DMS 273 (cell line): ENCODE measurements around the gene EXOSC2.

Source experiments
- DNase-seq: peaks from one replicate; lab custom pipeline; 2025; ENCODE audit not compliant: unreplicated experiment; lab: John Stamatoyannopoulos, UW

EXOSC2 gene, protein sequence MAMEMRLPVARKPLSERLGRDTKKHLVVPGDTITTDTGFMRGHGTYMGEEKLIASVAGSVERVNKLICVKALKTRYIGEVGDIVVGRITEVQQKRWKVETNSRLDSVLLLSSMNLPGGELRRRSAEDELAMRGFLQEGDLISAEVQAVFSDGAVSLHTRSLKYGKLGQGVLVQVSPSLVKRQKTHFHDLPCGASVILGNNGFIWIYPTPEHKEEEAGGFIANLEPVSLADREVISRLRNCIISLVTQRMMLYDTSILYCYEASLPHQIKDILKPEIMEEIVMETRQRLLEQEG

DNA sequence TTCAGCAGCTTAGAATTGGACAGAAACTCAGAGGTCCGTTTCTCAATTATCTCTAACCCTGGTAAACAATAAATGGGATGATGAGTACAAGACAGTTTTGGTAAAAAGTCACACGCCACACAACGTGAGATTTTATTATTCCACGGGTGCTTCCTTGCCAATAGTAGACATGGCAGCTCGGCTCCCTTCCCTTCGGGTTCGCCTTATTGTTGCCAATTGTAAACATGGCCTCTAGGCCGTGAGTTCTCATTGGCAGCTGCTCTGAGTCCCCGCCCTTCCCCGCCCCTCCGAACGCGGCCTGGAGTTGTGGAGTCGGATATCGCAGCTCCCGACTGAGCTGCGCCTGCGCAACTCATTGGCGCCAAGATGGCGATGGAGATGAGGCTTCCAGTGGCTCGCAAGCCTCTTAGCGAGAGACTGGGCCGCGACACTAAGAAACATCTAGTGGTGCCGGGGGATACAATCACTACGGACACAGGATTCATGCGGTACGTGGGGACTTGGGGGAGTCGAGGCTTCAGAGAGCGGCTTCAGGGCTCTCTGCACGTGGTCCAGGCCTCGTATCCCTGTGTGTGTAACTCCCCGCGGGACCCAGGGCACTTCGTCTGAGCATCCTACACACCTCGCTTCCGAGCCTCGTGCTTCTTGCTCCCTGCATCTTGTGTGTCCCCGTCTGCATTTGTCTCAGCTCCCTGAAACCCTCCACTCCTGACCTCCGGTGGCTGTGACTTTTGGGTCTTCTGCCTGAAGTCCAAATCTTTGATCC, at the start of gene EXOSC2:
EXOSC2 (plus strand) TSS at position 355 of the 766 bp plus-strand sequence; CDS start at position 367, 12 bp downstream.
- DNase-seq = peak; percentile 99

DNA sequence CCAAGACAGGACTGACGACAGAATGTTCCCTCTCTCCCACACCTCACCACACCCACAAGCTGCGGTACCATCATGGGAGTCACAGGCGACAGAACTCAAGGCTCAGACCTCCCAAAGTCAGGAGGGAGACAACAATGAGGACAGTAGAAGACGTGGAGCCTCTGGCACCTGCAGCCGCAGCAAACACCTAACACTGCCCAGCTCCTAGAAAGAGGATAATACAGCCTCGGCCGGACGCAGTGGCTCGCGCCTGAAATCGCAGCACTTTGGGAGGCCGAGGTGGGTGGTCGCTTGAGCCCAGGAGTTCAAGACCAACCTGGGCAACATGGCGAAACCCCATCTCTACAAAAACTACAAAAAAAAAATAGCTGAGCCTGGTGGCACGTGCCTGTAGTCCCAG, 42.4 kb upstream of the EXOSC2 start:
- no peak for DNase-seq

DNA sequence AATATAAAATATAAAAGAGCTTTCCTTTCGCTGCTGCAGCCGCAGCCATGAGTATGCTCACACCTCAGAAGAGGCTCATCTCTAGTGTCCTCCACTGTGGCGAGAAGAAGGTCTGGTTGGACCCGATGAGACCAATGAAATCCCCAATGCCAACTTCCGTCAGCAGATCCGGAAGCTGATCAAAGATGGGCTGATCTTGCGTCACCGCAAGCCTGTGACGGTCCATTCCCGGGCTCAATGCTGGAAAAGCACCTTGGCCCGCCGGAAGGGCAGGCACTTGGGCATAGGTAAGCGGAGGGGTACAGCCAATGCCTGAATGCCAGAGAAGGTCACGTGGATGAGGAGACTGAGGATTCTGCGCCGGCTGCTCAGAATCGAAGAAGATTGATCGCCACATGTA, 41.8 kb upstream of the EXOSC2 start:
- no peak for DNase-seq

DNA sequence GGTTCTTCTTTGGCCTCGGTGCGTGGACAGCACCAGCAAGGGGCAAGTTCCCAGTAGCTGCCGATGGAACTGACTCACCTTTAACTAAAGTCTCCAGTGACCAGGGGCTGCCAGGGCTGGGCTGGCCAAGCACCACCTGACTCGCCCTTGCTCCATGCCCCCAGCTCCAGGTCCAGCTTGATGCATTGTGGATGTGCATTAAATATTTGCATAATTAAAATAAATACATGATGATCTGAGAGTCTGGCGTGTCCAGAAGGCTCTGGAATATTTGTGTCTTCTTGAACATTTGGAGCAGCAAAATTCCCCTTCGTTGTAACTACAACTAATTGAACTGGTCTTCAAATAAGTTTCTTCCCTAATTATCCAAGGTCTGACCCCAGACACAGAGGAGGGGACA, 38.7 kb upstream of the EXOSC2 start:
- DNase-seq = no peak

DNA sequence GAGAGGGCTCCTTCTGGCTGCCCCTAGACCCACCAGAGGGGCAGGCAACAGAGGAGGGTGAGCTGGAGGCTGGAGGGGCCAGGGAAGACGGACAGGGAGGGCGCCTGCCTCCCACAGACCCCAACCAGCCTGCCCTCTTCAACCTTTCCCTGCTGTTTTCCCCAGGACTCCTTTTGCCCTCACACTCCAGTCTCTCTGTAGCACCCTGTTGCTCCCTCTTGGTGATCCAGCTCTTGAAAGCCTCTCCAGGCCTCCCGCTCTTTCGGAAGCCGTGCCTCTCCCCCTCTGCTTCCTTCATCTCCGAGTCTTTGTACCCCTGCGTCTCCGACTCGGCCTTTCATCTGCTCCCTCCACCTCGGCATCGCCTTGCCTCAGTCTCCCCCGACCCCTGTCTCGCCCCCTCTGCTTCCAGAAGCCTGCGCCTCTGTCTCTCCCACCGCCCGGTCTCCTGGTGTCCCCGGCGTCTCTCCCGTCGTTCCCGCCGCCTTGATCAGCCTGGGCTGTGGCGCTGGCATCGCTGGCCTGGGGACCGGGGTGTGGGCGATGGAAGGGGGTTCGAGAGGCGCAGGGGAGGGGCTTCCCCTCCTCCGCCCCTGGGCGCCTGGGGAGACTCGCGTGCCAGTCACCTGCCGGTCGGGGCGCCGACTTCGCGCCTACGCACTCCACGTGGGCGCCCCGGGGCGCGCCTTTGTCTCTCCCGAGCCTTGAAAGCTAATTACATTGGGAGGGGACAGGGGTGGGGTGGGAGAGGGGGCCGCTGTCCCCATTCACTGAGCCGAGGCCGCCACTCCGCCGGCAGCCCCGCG, 34.5 kb upstream of the EXOSC2 start:
- no peak for DNase-seq

DNA sequence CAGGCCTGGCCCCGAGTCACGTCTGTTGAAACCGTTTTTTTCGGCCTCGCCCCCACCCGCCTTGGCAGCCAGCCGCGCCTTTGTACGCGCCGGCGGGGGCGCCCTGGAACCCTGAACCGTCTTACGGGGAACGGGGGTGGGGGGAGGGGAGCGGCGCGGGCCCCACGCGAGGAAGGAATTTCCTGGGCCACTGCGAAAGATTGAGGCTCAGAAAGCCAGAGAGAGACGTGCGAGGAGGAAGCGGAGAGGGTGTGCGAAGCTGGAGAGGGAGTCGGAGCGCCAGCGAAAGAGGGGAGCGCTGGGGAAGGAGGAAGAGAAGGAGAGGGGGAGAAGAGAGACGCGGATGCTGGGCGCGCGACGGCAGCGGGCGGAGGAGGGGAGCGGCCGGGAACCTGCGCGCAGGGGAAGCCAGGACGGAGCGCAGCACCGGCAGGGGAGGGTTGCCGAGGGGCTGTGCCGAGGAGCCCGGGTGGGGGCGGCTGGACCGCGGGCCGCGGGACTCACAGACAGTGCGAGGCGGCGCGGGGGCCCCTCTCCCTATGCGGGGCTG, 33.8 kb upstream of the EXOSC2 start:
- DNase-seq = peak; percentile 71

DNA sequence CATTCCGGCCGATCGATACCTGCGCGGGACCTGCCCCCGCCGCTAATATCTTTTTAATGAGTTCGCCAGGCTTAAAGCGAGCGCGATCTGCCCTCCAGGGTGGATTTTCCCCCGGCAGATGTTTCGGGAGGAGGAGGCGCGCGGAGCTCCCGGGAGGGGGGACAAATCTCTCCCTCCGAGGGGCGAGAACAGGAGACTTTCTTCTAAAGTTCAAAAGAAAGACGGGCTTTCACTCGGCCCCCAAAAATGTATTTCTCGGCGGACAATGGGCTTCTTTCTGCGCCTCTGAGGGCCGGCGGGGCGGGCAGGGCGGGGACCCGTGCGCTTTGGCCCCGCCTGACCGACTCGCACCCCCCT, 33.3 kb upstream of the EXOSC2 start:
- DNase-seq = peak; percentile 56

DNA sequence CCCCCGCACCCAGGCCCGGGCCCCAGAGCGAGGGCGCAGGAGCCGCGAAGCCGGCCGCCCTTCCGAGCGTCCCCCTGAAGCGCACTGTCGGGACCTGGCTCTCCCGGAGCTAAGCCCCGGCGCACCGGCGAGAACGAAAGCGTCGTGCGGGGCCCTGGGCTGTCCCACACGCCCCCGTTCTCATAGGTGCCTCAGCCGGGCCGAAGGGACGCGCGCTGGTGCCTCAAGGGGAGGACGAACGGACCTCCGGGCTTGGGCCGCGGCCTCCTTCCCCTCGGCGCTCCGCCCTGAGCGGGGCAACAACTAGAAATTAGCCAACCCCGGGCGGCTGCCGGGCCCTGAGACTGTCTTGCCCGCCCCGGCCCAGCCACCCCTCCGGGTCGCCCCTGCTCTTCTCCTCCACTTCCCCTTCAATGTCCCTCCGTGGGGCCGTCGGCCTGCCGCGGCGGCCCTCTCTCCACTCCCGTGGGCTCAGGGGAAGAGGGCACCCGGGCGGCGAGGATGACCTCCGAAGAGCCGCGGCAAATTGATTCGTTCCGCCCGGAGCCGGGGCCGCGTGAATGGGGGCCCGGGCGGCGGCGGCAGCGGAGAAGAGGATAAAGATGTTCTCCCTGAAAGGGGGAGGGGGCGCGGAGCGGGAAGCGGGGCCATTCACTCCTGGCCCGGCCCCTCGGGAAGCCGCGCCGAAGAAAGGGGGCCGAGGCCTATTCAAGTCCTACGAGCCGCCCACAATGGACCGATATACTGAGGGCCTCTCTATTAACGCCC, 32.7 kb upstream of the EXOSC2 start:
- peak; percentile 79 for DNase-seq

DNA sequence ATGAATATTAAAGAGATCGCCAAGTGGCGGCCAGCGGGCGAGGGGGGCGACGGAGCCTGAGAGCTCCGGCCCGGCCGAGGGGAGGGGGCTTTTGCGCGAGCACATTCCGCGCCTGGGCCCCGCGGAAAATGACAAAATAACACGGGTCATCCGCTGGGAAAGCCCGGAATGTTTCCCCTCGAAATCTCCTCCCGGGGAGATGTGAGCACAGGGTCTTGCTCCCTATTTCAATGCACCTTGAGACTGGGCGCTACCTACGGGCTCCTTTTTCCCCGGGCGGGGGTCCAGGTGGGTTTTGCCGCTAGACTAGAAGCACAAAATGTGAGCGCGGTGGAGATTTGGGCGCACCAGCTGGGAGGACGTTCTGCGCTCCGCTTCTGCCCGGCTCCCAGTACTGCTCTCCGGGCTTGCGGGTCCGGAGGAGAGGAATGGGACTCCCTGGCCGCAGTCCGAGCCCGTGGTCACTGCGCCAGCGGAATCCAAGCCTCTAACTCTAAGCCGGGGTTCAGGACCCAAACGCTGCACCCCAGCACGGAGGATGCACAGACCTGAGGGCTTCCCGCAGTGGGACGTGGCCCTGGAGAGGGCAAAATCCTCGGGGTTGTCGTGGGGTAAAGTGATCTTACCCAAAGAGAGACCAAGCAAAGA, 32.0 kb upstream of the EXOSC2 start:
- peak; percentile 53 for DNase-seq

DNA sequence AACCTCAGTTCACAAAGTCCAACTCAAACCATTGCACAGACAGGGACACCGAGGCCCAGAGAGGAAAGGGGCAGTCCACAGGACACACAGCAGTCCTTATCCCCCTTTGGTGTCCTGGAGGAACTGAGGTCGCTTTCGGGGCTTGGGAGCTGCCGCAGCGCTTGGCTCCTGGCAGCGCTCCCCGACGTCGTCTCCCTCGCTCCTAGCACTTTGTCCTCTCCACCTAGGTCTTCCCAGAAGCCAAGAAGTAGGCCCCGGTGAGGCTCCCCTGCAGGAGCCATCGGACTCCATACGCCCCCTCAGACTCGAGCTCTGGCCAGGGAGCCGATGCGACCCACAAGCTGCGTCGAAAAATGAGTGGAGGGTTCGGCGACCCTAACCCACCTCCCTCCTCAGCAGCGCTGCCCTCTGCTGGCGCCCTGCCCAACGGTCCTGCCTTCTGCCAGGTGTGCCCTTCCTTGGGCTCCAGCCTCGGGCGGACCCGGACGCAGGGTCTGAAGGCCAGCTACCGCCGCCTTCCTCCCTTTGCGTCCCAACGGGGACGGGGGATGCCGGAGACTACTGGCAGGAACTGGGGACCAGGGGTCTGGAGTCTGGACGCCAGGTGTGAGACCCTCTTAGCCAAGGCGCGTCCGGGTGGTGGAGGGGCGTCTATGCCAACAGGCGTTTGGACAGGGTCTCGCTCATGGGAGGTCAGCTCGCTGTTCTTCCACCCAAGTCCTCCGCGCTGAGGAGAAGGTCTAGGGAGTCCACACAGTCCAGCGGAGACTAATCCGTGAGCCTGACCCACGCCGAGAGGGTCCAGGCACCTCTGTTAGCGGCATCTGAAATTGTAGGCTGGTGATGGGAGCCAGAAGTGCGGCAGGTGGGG, 31.2 kb upstream of the EXOSC2 start:
- peak; percentile 53 for DNase-seq

DNA sequence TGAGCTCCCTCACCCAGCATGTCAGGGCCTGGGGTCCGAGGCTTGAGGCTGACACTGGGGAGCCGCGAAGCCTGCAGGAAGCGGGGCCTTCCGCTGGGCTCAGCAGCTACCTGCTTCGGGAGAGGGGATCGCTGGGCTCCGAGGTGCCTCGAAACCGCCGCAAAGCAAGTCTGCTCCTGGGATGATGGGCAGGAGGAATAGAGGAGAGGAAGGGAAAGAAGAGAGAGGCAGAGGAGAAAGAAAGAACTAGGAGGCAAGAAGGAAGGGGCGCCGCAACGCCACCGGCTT, 30.7 kb upstream of the EXOSC2 start:
- DNase-seq = peak; percentile 54

DNA sequence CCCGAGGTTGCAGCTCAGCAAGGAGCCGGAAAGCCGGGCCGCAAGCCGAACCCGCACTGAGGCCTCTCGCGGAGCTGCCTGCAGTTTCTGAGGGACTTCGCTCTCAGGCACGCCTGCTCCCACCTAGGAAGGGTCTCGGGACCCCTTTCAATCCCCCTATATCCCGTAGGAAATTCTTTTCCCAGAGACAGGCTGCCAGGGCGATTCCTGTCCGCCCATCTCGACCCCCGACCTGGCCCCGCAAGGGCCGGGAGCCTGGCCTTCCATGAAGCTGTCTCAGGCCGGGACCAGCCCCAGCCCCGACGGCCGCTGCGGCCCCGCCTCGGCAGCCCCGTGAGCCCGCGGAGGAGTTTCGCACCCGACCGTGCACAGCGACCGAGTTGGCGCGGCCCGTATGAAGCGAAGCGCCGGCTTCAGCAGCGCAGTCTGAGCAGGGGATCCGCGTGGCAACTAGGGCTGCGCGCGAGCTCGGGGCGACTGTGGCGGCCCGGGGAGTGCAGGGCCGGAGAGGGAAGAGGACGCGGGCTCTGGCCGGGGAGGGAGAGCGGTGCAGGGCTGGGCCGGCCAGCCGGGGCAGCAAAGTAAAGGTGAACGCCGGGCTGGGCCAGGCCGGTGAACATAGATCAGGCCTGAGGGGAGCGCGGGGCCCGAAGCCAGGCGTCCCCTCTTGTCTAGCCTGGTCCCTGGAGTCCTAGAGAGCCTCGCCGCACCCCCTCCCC, 30.2 kb upstream of the EXOSC2 start:
- DNase-seq = peak; percentile 78

DNA sequence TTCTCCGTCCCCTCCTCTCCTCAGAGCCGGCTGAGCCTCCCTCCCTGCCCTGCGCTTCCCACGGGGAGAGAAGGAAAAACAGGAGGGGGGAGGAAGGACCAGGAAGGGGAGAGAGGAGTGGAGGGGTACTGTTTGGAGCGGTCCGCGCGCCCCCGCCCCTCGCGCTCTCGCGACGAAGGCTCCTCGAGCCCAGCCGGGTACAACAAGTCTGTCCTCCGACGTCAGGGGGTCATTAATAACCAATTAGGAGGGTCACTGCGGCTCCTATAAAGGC, 29.7 kb upstream of the EXOSC2 start:
- DNase-seq = peak; percentile 78

DNA sequence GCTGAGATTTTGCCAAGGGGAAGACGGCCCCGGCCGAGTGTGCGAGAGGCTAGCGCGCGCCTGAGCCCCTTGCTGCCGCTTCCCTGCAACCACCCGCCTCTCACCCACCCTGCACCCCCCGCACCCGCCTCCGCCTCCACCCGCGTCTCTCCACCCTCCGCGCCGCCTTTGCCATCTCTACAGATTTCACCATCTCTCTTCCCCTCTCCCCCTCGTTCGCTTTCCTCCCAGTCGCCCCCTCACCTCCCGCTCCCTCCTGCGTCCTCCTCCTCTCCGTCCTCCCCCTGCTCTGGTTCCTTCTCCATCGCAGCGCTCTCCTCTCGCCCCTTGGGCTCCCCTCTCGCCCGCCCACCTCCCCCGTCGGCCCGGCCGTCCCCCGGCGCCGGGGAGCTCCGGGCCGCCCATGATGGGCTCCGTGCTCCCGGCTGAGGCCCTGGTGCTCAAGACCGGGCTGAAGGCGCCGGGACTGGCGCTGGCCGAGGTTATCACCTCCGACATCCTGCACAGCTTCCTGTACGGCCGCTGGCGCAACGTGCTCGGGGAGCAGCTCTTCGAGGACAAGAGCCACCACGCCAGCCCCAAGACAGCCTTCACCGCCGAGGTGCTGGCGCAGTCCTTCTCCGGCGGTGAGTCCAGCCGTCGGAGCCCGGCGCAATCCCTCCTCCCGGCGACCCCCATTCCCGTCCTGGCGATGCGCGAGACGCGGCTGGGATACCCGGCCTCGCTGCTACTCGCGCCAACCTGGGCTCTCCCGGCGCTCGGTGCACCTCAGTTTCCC, 29.1 kb upstream of the EXOSC2 start, which contains the start of gene PRDM12:
PRDM12 (plus strand) TSS at position 344 of the 778 bp plus-strand sequence; CDS start at position 404, 60 bp downstream.
- peak; percentile 44 for DNase-seq

DNA sequence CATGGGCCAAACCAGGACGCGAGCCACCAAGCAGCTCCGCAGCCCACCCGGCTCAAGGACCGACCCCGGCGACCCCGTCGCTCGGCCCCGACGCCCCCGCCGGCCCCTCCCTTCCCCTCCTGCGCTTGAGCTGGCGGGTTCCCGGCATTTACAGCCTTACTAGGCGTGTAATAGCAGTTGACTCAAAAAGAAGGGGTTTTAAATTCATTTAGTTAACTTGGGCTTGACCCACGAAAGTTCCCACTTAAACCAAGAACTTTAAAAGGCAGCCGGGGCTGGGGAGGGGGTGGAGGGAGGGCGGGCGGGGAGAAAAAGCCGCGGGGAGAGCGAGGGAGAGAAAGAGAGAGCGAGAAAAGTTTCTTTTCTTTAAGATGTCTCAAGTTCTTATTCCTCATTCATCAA, 28.6 kb upstream of the EXOSC2 start:
- peak; percentile 36 for DNase-seq

DNA sequence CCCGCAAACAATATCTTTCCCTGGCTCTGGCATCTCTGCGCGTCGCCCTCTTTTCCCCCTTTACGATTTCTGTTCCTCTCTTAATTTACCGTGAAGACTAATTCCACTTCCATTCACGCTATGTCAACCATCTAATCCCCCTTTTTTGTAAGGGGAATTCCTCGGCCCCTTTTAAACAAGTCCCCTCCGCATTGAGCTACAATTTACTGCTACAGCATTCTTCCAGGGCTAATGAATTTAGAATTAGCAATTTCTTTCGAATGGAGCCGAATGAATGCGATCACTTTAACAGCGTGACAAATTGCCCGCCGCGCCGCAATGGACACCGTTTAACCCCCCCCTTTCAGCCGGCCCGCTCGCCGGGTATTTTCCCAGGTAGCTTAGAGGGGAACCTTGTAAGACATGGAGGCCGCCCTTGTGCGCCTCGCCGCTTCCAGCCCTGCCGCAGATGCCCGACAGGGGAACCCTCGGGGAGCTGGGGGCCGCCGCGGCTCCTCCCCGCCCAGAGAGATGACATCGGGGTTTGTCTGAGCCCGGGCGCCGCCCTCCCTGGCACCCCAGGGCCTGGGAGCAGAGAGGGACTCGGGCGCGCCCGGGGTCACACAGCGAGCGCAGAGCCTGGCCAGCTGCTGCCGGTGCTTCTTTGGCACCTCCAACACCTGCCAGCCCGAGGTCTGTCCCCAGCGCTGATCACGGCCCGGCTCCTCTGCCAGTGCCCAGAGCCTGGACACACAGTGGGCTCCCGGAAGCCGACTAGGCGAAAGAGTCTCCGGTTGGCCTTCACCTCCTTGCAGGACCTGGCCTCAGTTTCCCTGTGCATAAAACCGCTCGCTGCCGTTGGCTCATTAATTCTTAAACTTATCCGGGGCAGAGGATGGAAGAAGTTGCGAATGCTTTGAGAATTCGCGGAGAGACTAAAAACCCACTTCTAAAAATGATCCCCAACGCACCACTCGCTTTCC, 27.9 kb upstream of the EXOSC2 start:
- peak; percentile 51 for DNase-seq
